GM21381 (cell line): Measurements from ENCODE around the gene DDX43.
"Not testable (repeated sequence)": the region's sequence is repeated elsewhere in the genome, so short reads cannot be mapped to it uniquely, and the experiment has no call there.

Experiments
- ATAC-seq: cut with Tn5 transposase; IDR thresholded peaks from one replicate; pipeline ENCODE4 v1.9.1; 2021; ENCODE audit warnings: mild to moderate bottlenecking, moderate library complexity; ENCODE audit not compliant: unreplicated experiment

The DDX43 gene

GRCh38 chr6:73388800-73389512, 5.7 kb upstream of the DDX43 start:
- ATAC-seq: peak; percentile 78

DNA sequence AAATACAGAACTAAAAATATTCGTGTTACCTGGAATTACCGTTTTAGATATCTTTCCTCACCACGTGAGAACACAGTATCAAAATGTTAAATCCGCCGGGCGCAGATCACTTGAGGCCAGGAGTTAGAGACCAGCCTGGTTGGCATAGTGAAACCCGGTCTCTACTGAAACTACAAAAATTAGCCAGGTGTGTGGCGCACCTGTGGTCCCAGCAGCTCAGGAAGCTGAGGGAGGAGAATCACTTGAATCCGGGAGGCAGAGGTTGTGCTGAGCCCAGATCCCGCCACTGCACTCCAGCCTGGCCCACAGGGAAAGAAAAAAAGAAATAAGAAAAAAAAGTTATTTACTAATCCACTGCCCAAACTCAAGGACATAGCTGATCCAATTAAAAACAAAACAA, 4.8 kb upstream of the DDX43 start:
- no peak for ATAC-seq

GRCh38 chr6:73391675-73392074, 3.0 kb upstream of the DDX43 start:
- ATAC-seq: no peak

DNA sequence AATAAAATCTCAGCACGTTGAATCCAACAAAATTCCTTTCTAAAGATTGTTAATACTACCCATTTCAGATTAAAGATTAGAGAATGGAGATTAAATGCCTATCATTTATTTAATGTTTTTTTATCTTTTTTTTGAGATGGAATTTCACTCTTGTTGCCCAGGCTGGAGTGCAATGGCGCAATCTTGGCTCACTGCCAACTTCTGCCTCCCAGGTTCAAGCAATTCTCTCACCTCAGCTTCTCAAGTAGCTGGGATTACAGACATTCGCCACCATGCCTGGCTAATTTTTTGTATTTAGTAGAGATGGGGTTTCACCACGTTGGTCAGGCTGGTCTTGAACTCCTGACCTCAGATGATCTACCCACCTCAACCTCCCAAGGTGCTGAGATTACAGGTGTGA, 2.4 kb upstream of the DDX43 start:
- not testable (repeated sequence) for ATAC-seq

DNA sequence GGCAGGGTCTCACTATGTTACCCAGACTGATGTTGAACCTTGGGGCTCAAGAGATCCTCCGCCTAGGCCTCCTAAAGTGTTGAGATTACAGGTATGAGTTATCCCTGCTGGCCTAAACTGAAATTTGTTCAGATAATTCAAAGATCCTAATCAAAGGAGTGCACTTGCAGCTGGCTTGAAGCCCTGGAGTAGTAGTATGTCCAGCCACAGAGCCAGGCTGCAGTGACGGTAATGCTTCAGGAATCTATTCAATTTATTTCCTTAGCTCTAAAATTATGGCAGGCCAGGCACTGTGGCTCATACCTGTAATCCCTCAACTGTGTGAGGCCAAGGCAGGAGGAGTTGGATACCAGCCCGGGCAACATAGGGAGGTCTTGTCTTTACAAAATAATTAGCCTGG, 1.4 kb upstream of the DDX43 start:
- no peak for ATAC-seq

DNA sequence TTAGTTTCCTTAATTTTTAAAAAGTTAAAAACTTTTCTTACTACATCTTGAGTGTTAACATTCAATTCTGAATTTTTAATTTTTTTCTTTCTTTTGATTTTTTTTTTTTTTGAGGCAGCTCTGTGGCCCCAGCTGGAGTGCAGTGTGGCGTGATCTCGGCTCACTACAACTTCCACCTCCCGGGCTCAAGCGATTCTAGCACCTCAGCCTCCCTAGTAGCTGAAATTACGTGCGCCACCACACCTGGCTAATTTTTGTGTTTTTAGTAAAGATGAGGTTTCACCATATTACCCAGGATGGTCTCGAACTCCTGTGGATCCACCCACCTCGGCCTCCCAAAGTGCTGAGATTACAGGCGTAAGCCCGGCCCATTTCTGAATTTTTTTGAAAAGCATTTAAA, 1.2 kb downstream of the DDX43 start:
- no peak for ATAC-seq

GRCh38 chr6:73400656-73401055, 6.0 kb downstream of the DDX43 start:
- no peak for ATAC-seq

DNA sequence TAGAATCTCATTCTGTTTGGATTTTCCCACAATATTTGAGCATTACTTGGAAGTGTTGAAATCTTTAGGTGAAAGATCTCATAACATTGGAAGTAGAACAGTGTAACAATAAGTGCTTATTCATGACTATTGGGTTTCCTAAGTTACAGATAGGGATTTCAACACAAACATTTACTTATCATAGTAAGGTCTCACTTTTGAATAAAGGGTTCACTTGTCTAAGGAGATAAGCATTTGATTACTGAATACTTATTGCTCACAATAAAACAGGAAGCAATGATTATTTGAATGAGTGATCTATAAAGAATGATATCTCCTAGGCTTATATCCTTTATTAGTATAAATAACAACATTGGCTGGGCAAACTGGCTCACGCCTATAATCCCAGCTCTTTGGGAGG, 14.8 kb downstream of the DDX43 start:
- ATAC-seq: no peak

DNA sequence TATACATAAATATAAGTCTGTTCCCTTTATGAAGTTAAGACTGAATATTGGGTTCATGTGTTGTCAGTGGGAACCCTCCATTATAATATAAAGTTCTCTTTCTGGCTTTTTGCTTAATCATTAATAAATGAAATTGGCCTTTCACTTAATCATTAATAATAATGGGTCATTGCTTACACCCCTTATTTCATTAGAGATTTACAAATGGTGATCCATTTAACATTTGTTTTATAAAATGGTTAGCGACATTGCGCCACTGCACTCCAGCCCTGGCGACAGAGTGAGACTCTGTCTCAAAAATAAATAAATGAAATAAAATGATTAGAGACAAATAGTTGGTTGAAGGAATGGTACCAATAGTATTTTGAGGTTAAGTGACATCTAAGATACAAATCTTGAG, 18.5 kb downstream of the DDX43 start:
- no peak for ATAC-seq

GRCh38 chr6:73418081-73418741, 23.6 kb downstream of the DDX43 start:
- no peak for ATAC-seq

DNA sequence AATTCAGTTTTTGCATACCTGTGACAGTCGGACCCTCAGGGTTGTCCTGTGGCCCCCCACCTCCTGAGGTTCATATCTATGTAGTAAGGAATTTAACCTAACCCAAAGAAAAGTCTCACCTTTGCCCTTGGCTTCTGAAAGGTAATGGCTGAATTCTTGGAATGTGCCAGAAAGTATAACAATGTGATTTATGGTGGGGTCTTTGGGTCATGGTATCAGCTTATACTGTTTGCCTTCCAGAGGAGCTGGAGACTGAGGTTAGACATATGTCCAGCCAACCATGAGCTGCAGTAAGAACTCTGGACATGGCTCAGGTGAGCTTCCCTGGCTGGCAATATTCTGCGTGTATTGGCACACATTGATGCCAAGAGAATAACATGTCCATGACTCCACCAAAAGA, 26.9 kb downstream of the DDX43 start:
- ATAC-seq: no peak

DNA sequence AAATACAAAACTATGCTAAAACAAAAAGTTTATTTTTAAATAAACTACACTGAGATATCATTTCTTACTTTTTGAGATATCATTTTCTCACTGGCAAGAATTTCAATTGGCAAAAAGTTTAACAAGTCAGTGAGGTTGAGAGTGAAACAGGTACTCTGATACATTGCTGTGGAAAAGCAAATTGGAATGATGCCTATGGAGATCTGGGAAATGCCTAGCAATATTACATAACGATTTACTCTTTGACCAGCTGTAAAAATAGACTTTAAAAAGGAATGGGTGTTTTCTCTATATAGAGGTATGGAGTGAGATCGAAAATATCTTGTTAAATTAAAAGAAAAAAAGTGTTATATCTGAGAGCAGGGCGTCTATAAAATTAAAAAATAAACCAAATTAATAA, 40.6 kb downstream of the DDX43 start:
- ATAC-seq: no peak

DNA sequence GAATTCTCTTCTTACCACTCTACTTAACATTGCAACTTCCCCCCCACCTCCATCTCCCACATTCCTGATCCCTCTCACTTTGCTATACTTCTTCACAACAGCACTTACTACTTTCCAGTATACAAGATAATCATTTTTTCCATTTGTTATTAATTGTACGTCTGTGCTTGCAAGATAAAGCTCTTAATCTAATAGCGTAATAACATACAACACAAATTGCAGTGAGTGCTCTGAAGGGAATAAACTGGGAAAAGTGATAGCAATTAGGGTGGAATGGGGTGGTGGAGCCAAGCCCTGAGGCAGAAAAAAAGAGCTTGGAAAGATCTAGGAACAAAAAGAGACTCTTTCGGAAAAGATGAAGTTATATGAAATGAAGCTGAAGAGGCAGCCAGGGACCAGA, 48.9 kb downstream of the DDX43 start:
- no peak for ATAC-seq

DNA sequence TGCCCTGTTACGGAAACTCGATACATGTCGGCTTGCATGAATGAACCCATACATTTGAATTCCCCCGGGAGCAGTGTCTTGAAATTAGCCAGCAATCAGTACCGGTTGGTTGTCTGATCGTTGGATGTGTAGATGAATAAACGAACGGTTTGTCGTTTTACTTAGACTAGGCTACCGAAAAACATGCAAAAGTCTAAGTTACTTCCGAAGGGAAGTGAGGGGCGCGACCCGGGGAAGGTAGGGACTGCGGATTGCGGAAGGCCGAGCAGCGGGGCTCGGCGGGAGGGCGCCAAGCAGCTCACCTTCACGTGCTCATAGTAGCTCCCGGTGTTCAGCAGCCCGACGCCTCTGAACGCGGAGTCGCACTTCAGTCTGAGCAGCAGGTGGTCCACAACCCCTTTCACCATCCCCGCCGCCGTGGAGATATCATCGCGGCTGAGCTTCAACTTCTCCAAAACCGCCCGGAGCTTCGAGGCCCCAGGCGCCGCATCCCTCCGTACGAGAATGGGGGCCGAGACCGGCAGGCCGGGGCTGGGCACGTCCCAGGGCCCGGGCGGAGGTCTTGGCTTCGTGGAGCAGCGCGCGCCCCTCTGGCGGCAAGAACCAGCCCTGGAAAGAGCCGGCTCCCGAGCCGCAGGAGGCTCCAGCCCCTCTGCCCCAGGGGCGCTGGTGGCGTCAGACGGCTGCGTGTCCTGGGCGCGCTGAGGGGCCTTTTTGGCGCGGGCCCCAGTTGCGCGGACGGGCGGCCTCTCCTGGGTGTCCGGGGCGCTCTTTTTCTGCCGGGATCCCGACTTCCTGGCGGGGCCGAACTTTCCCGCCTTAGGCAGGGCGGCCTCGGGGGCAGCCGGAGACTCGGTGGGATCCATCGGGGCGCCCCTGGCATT, 56.8 kb downstream of the DDX43 start:
- ATAC-seq: peak; percentile 41

GRCh38 chr6:73452107-73452461, 57.5 kb downstream of the DDX43 start, which contains the start of gene CGAS:
Gene CGAS, minus strand, starts transcription at chr6:73452297. Its CDS starts 116 bp downstream, at chr6:73452181.
- ATAC-seq: peak; percentile 78

GRCh38 chr6:73455865-73456629, 61.4 kb downstream of the DDX43 start:
- no peak for ATAC-seq

- ATAC-seq: not testable (repeated sequence)
Measured at GRCh38 chr6:73459474-73459873, 64.8 kb downstream of the DDX43 start.

DNA sequence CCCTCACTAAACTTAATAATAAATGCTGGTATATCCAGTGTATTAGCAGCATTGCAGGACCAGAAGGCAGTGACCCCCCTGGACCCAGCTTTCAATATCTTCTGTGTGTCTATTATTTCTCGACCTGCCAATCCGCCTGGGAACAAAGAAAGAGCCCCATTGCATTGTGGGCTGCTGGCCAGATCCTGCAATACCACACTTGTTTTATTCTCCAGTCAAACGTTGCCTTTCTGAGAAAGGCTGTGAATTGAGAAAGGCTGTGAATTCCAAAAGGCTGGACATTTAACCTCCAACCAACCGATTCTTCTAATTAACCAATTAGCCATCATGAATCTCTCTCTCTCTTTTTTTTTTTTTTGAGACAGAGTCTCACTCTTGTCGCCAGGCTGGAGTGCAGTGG, 65.4 kb downstream of the DDX43 start:
- ATAC-seq: no peak

DNA sequence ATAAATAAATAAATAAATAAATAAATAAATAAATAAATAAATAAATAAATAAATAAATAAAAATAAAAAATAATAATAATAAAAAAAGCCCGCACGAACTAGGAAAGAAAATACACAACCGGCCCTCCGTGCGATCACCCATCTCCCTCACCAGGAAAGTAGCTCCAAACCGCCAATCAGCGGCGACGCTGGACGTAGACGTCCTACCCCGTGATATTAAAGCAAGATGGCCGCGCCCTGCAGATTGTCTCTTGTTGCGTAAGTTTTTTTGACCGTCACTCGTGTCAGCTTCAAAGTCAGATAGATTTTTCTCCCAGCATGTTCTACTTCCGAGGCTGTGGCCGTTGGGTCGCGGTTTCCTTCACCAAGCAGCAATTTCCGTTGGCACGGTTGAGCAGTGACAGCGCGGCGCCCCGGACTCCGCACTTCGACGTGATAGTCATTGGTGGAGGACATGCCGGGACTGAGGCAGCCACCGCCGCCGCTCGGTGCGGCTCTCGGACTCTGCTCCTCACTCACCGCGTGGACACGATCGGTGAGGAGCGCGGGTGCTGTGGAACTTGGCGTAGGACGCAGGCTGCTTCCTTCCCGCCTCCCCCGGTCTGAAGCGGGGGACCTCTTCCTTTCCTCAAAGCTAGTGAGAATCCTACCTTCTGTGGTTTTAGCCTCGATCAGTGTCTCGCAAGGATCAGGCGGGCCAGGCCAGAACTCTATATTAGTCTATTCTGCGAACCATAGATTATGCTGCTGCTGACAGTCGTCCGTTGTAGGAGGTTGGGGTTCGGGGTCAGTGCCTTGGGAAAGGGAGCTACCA, 67.1 kb downstream of the DDX43 start, which contains the start of gene MTO1:
Gene MTO1 (plus strand): TSS at position 201 of the 814 bp plus-strand sequence. CDS start 118 bp downstream, at position 319.
- ATAC-seq: peak; percentile 95
